ENCODE data around the gene ATG4D. TPM values are rescaled to one million over a fixed set of nuclear protein-coding genes. Genes with fewer than 3 reads are reported as not detected.

Gene ATG4D
- polyA plus RNA-seq, 1 of the 3 experiments (the other 2 are of a cell fraction) = 22.6 TPM

DNA sequence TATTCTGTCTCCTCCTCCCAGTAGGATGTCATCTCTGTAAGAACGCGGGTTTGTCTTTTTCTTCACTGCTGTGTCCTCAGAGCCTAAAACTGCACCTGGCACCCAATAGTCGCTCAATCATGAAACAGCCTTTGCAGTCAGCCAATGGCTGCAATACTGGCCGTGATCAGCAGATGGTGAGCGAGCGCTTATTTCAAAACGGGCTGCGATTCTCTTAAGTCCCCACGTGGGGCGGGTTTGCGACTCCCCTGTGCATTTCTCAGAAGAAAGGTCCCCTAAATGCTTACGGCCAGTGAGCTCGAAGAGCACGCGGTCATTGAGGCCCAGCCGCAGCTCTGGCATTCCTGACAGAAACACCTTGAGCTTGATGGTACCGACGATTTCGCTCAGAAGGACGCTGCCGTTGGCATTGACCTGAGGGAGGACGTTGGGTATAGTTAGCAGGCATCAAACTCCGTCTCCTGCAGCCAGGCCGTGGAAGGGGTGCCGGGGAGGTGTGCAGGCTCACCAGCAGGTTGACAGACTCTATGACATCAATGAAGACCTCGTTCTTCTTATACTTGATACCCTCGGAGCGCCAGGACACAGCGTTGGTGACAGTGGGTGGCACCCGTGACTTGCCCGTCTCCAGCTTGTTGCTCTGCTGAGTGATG, 37.4 kb downstream of the ATG4D start (continued):
- no peak for TF ChIP-seq RXRA (IDR thresholded peaks at IDR 0.05; ENCODE audit: borderline replicate concordance, low read depth)
- TF ChIP-seq JUND (IDR thresholded peaks at IDR 0.05) = no peak
- TF ChIP-seq, protein P1, sequence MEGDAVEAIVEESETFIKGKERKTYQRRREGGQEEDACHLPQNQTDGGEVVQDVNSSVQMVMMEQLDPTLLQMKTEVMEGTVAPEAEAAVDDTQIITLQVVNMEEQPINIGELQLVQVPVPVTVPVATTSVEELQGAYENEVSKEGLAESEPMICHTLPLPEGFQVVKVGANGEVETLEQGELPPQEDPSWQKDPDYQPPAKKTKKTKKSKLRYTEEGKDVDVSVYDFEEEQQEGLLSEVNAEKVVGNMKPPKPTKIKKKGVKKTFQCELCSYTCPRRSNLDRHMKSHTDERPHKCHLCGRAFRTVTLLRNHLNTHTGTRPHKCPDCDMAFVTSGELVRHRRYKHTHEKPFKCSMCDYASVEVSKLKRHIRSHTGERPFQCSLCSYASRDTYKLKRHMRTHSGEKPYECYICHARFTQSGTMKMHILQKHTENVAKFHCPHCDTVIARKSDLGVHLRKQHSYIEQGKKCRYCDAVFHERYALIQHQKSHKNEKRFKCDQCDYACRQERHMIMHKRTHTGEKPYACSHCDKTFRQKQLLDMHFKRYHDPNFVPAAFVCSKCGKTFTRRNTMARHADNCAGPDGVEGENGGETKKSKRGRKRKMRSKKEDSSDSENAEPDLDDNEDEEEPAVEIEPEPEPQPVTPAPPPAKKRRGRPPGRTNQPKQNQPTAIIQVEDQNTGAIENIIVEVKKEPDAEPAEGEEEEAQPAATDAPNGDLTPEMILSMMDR (IDR thresholded peaks at IDR 0.05) = peak; percentile 97
- no peak for TF ChIP-seq MEF2A (IDR thresholded peaks at IDR 0.05; ENCODE audit: borderline replicate concordance, low read depth)
- TF ChIP-seq GATA2 (CRISPR knock-in tag; IDR thresholded peaks at IDR 0.05) = no peak
- TF ChIP-seq TCF12 (IDR thresholded peaks at IDR 0.05) = no peak
- TF ChIP-seq PBX3 (IDR thresholded peaks at IDR 0.05) = no peak
- peak; percentile 84 for TF ChIP-seq MAX (IDR thresholded peaks at IDR 0.05; ENCODE audit: low read depth)

DNA sequence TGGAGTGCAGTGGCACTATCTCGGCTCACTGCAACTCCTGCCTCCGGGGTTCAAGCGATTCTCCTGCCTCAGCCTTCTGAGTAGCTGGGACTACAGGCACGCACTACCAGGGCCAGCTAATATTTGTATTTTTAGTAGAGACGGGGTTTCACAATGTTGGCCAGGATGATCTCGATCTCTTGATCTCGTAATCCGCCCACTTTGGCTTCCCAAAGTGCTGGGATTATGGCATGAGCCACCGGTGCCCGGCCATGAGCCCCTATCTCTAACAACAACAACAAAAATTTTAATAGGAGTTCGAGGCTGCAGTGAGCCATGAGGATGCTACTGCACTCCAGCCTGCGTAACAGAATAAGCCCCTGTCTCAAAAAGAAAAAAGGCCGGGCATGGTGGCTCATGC, 38.4 kb downstream of the ATG4D start:
- ChIA-PET CTCF (interaction anchor here (0.6 to 9.1 kb wide), 38 partner anchors 10 to 282 kb away, joined by 3 to 330 read pairs (median 5); partner anchors contain the start of genes CDKN2D, DNM2 and QTRT1), POLR2A (interaction anchor here (1.1 to 1.3 kb wide), 2 partner anchors 64 to 114 kb away, joined by 4 read pairs; no protein-coding TSS in a partner anchor)
- Histone ChIP-seq H3K4me3 (ENCODE audit: low read depth in 2 of 2, low read length in 1 of 2) (no peak overlapping the region), H3F3A (replicated peaks; ENCODE audit: insufficient read depth) (no peaks in the 10 kb centered on the region), H3K27me3 (ENCODE audit: insufficient read depth) (peaks cover 5% of the 10 kb centered on the region; the same call in 1 of the 2 replicates), H4K20me1 (ENCODE audit: insufficient read depth) (no peaks in the 10 kb centered on the region), H3K4me2 (no peak overlapping the region), H3K4me1 (ENCODE audit: control insufficient read depth in 1 of 2, insufficient read depth in 2 of 2, low read depth in 1 of 2, low read length in 1 of 2) (peaks cover 0 to 3% of the 10 kb centered on the region in 2 experiments; a peak in 1 of 4 replicates), H3K27ac (ENCODE audit: low read depth in 2 of 2, low read length in 1 of 2) (no peak overlapping the region), H2AFZ (ENCODE audit: low read depth) (no peak overlapping the region), H3K36me3 (replicated peaks in 1 of 2; ENCODE audit: control insufficient read depth in 1 of 2, insufficient read depth in 2 of 2, low read length in 1 of 2) (no peaks in the 10 kb centered on the region), H3K9ac (no peak overlapping the region), H3K9me3 (no peaks in the 10 kb centered on the region), H3K79me2 (ENCODE audit: insufficient read depth) (no peaks in the 10 kb centered on the region), H3K9me2 (no peaks in the 10 kb centered on the region)
- DNase-seq = no peak
- TF ChIP-seq USF2 (IDR thresholded peaks at IDR 0.05; ENCODE audit: borderline replicate concordance, low read depth, low read length) (no peak), POLR2AphosphoS5 (IDR thresholded peaks at IDR 0.05; ENCODE audit: low read depth, low read length) (no peak), EP300 (IDR thresholded peaks at IDR 0.05; ENCODE audit: borderline replicate concordance in 1 of 2, low read depth in 1 of 2, low read length in 1 of 2) (no peak), GABPA (IDR thresholded peaks at IDR 0.05; ENCODE audit: low read depth) (no peak), ZBTB33 (IDR thresholded peaks at IDR 0.05; ENCODE audit: borderline replicate concordance, low read depth) (no peak), RFX5 (IDR thresholded peaks at IDR 0.05; ENCODE audit: low read length) (no peak), PBX3 (IDR thresholded peaks at IDR 0.05) (no peak), RCOR1 (IDR thresholded peaks at IDR 0.05; ENCODE audit: low read length) (no peak), GATA2 (CRISPR knock-in tag; IDR thresholded peaks at IDR 0.05) (no peak), IRF3 (IDR thresholded peaks at IDR 0.05; ENCODE audit: low read depth, low read length) (no peak)
- TF ChIP-seq, protein P2, sequence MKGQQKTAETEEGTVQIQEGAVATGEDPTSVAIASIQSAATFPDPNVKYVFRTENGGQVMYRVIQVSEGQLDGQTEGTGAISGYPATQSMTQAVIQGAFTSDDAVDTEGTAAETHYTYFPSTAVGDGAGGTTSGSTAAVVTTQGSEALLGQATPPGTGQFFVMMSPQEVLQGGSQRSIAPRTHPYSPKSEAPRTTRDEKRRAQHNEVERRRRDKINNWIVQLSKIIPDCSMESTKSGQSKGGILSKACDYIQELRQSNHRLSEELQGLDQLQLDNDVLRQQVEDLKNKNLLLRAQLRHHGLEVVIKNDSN (IDR thresholded peaks at IDR 0.05; ENCODE audit: borderline replicate concordance, low read depth) = no peak
- WGBS (ENCODE audit: low lambda C conversion rate) = 87% methylated on average over 13 of the region's 13 CpGs

All from SK-N-SH (cell line).